Heart left ventricle (tissue), 16 donors: Measurements from ENCODE around the gene GSK3B. TPM values are rescaled to one million over a fixed set of nuclear protein-coding genes. Genes with fewer than 3 reads are reported as not detected.
A peak's percentile ranks its signal among the peaks of the same experiment; 100 is the strongest.

Experiments used
- ATAC-seq, 4 donors: fragments of 200-7000 bp; cut with Tn5 transposase; one replicate each; pipeline ENCODE4 v1.9.1; 2020 to 2022; ENCODE audit warnings: moderate library complexity in 4 of 4, mild to moderate bottlenecking in 3 of 4, moderate number of reproducible peaks in 1 of 4
- DNase-seq, 5 donors: peaks; one replicate each; pipeline ENCODE4 v3.0.0-alpha.2; 2020
- H3K27ac ChIP-seq, 12 donors: fragments of 200-600 bp; sonication (generic) in 4 of 12; one replicate each; pipeline versions ENCODE4 v1.5.0 to v1.8.0; 2016 to 2022; ENCODE audit warnings: mild to moderate bottlenecking in 2 of 12
- H3K27me3 ChIP-seq, 9 donors: fragments of 200-600 bp; sonication (generic) in 2 of 9; one replicate each; pipeline versions ENCODE4 v1.5.1 to v1.8.0; 2016 to 2022; ENCODE audit warnings: mild to moderate bottlenecking in 3 of 9
- H3K36me3 ChIP-seq, 9 donors: fragments of 200-600 bp; sonication (generic) in 2 of 9; one replicate each; pipeline versions ENCODE4 v1.5.0 to v1.8.0; 2018 to 2022; ENCODE audit warnings: mild to moderate bottlenecking in 2 of 9
- H3K4me1 ChIP-seq, 12 donors: fragments of 200-600 bp; sonication (generic) in 4 of 12; one replicate each; pipeline versions ENCODE4 v1.5.0 to v1.8.0; 2016 to 2022; ENCODE audit warnings: mild to moderate bottlenecking in 3 of 12
- H3K4me3 ChIP-seq, 12 donors: fragments of 200-600 bp; sonication (generic) in 4 of 12; one replicate each; pipeline versions ENCODE4 v1.5.0 to v1.8.0; 2017 to 2022; ENCODE audit warnings: mild to moderate bottlenecking in 9 of 12, moderate library complexity in 4 of 12
- H3K9me3 ChIP-seq, 12 donors: fragments of 200-600 bp; sonication (generic) in 4 of 12; one replicate each; pipeline versions ENCODE4 v1.5.0 to v1.8.0; 2016 to 2022; ENCODE audit warnings: mild to moderate bottlenecking in 1 of 12
- CTCF ChIP-seq, 12 donors: fragments of 200-600 bp; sonication (generic) in 4 of 12; IDR thresholded peaks; one replicate each; pipeline versions ENCODE4 v1.5.0 to v1.8.0; 2018 to 2022; ENCODE audit warnings: antibody characterized with exemption in 12 of 12, mild to moderate bottlenecking in 5 of 12
- POLR2A ChIP-seq, 2 donors: fragments of 450-650 bp; IDR thresholded peaks; one replicate each; pipeline ENCODE4 v1.6.1; 2017; ENCODE audit warnings: antibody characterized with exemption in 2 of 2, mild to moderate bottlenecking in 2 of 2, moderate library complexity in 2 of 2
- WGBS, 4 donors: extraction: QIAGEN DNeasy Blood & Tissue Kit in 2 of 4; methylation state at CpG; one replicate each; pipeline versions ENCODE4 v1.1.5 to v1.1.7; 2013 to 2018; 5-methylcytosine and 5-hydroxymethylcytosine counted together
- intact Hi-C, 10 donors: fragments of 100-400 bp; cut with DNase I; formaldehyde crosslinking; loops; one replicate each; pipeline versions ENCODE4 v1.11.1 to v1.14.2; 2022
- polyA plus RNA-seq, 2 donors: library from polyadenylated mRNA; stranded (reverse); fragments of 200-250 nt; gene quantifications; one replicate each; pipeline ENCODE4 v1.2.3, GENCODE V29; 2013
- total RNA-seq, 9 donors: library from RNA; depleted of rRNA in 2 of 9; stranded (reverse); fragments of >200 nt in 2 of 9; fragmentation: NEBNext Ultra II Directional in 3 of 9; extraction: Animal tissue kit (Norgen Biotek cat#: 25700) in 3 of 9; gene quantifications; one replicate each; pipeline versions ENCODE4 v1.1.0 to v1.2.4, GENCODE V29; 2016 to 2023
- donor health status: ischemic (EF 13 %, LVEDD 7.1; RV severe dilation, severe dysfunction).
- donor health status: healthy with polysubstance abuse.
- donor health status: DM: no; HTN: yes; CAD: no.
- donor health status: DM: no; HTN: no; CAD: no.
- donor health status: ischemic (EF 25% LVEDD 6.9; RV normal size, moderate dysfunction).
- donor health status: ischemic (EF 25% LVEDD 5.7; RV mildly dilated, moderate dysfunction).
- donor health status: healthy.
- donor health status: DM: yes; HTN: yes; CAD: no.
- donor health status: ischemic (EF 35%, LVEDD 5.7; RV mildly dilated, moderate dysfunction).
- donor health status: nonischemic (EF 11% LVEDD 7.7; RV severe dilation, severe dysfunction).
- donor health status: DM: yes; HTN: yes; CAD: no.
- donor health status: PGD.
- donor health status: ischemic (EF 29% LVEDD 5.4; RV normal size, mild dysfunction).
- donor health status: nonischemic (EF 23%, LVEDD 6.1; RV moderate dilation, normal function).

Gene GSK3B
- total and polyA plus RNA-seq, 11 donors, result 8.8 to 58.9 (median 41.2) TPM

DNA sequence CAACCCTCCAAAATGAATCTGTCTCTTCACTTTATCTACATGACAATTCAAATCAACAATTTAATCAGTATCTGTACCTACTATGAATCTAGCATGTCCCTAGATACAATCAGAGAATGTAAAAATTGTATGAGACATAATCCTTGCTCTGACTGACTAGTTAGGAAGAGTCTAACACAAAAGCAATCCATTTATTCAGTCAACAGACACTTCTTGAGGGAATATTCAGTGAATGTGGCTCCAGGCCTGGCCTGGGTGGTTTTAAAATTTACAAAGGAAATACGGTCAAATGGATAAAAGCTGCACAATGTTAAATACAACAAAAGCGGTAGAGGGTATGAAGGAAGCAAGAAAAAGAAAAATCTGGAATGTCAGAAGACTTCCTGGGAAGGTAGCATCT lies 45.2 kb downstream of the GSK3B start:
- ATAC-seq (no peak), DNase-seq (no peak)
- Histone ChIP-seq H3K9me3 (peaks cover 0 to 36% (median 13%) of the 10 kb centered on the region in 12 donors), H3K36me3 (no peaks in the 10 kb centered on the region), H3K4me1 (peaks cover 0 to 64% (median 52%) of the 10 kb centered on the region in 12 donors), H3K27ac (no peak overlapping the region), H3K4me3 (no peak overlapping the region), H3K27me3 (no peaks in the 10 kb centered on the region)
- intact Hi-C loops, result loop anchor here in 1 of 10 donors (10.0 kb wide), 1 partner anchor 146 kb away; no protein-coding TSS in a partner anchor
- no peak for TF ChIP-seq POLR2A (IDR thresholded peaks at IDR 0.05)
- no peak for TF ChIP-seq CTCF (IDR thresholded peaks at IDR 0.05)
- 30 to 60% (median 44%) methylated on average over 2 of the region's 2 CpGs for WGBS, 4 donors

GRCh38 chr3:120048355-120049041 lies 45.7 kb downstream of the GSK3B start:
- Histone ChIP-seq H3K4me3 (no peak overlapping the region), H3K4me1 (peaks cover 0 to 61% (median 50%) of the 10 kb centered on the region in 12 donors), H3K9me3 (peaks cover 0 to 39% (median 13%) of the 10 kb centered on the region in 12 donors), H3K27ac (no peak overlapping the region), H3K36me3 (no peaks in the 10 kb centered on the region), H3K27me3 (no peaks in the 10 kb centered on the region)
- TF ChIP-seq CTCF (IDR thresholded peaks at IDR 0.05) (no peak), POLR2A (IDR thresholded peaks at IDR 0.05) (no peak)
- no peak for ATAC-seq
- intact Hi-C loops, result loop anchor here in 1 of 10 donors (10.0 kb wide), 1 partner anchor 146 kb away; no protein-coding TSS in a partner anchor
- DNase-seq, result no peak

DNA sequence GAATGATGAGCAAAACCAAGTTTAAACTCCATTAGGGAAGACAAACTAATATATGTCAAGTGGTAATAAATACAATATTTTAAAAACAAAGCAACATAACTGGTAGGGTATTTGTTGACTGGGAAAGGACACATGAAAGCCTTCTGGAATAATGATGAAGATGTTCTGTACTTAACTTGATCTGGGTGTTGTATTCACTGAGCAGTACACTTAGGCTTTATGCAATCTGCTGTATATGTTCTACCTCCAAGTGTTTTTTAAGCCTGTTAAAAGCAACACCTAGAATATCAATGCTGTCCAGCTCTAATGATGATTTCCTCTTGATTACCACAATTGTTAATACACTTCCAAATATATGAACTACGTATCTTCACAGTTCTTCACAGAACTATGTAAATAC lies 46.6 kb downstream of the GSK3B start:
- Histone ChIP-seq H3K9me3 (peaks cover 0 to 39% (median 13%) of the 10 kb centered on the region in 12 donors), H3K4me1 (peaks cover 0 to 55% (median 48%) of the 10 kb centered on the region in 12 donors), H3K4me3 (no peak overlapping the region), H3K36me3 (no peaks in the 10 kb centered on the region), H3K27me3 (no peaks in the 10 kb centered on the region), H3K27ac (no peak overlapping the region)
- intact Hi-C loops, result loop anchor here in 1 of 10 donors (10.0 kb wide), 1 partner anchor 147 kb away; no protein-coding TSS in a partner anchor
- DNase-seq (no peak), ATAC-seq (no peak)
- 86 to 95% (median 91%) methylated on average over 1 of the region's 1 CpG for WGBS, 4 donors
- no peak for TF ChIP-seq POLR2A (IDR thresholded peaks at IDR 0.05)
- no peak for TF ChIP-seq CTCF (IDR thresholded peaks at IDR 0.05)

- peaks cover 0 to 3% (median 0%) of the 10 kb centered on the region in 9 donors for H3K36me3 ChIP-seq
- intact Hi-C loops, result loop anchor here in 1 of 10 donors (10.0 kb wide), 1 partner anchor 154 kb away; no protein-coding TSS in a partner anchor
- DNase-seq (no peak), ATAC-seq (peak in 3 of 4 donors; percentile 6 to 55 (median 26))
- no peaks in the 10 kb centered on the region for H3K27me3 ChIP-seq
- no peak overlapping the region for H3K4me3 ChIP-seq
- H3K4me1 ChIP-seq, result peaks cover 0 to 20% (median 6%) of the 10 kb centered on the region in 12 donors
- TF ChIP-seq CTCF (IDR thresholded peaks at IDR 0.05) (no peak), POLR2A (IDR thresholded peaks at IDR 0.05) (no peak)
- WGBS, 4 donors, result 74 to 83% (median 83%) methylated on average over 7 to 8 of the region's 8 CpGs
- peaks cover 0 to 87% (median 38%) of the 10 kb centered on the region in 12 donors for H3K9me3 ChIP-seq
- no peak overlapping the region for H3K27ac ChIP-seq
These were observed 53.4 kb downstream of the GSK3B start for GRCh38 chr3:120040813-120041377.
